ENCODE results near the gene VSIG2.
A peak's percentile ranks its signal among the peaks of the same experiment; 100 is the strongest.

VSIG2 gene

DNA sequence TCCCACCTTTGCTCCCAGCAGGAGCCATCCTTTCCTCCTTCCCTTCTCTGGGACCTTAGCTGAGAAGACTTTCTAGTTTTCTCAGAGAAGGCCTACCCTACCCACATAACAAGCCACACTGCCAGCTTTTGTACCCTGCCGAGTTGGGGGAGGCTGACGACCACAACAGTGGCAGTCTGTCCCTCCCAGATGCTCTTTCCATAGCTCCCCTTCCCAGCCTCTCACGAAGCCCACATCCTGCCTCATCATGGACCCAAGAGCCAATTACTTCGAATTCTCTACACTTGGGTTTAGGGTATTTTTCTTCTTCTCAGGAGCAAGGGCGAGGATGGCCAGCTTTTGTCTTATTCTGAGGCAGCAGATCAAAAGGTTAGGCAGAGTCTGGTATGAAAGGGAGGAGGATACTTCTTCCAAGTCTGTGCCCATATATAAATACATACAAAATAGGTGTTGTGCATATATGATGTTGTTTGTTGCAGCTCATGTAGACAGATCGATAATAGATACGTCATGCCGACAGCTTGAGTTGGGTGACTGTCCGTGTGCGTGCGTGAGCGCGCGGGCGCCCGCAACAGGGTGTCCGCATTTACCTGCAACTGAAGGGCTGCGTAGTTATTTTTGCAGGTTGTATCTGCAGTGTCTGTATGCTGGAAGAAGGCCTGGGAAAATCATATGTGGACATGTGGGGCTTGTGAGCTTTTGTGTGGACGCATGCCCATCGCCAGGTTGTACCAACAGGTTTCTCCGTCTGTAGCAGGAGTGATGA, 13.2 kb downstream of the VSIG2 start:
- CTCF ChIA-PET = interaction anchor here (0.8 to 1.0 kb wide), 3 partner anchors 20 to 68 kb away, joined by 3 to 4 read pairs (median 4); partner anchors contain the start of genes SIAE and SPA17

DNA sequence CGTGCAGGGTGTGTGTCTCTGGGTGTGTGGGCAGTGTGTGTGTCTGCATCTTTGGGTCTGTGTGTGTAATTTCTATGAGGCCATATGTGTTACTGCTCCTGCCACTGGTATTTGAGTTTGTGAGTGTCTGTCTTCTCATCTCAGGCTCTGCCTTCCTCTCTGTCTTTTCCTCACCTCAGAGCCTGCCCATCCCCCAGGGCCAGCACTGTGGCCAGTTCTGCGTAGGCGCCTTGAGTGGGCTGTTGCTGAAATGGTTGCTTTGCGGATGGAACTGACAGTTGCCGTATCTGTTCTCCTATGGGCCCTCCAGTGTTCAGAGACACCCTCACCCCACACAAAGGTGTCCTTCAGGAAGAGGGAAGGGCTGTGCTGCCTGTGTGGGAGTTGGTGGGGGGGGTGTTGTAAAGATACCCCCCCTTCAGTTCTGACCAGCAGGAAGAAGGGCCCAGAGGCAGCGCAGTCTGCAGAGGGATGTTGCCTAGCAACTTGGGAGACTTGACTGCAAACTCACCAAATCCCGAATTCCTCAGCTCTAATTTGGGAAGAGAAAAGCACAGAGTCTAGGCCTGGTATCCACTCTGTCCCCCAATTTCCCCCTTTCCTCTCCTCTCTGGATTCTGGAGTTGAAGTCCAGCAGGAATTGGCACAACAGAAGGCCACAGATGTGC, 14.3 kb downstream of the VSIG2 start:
- Mint-ChIP-seq H3K27me3 (peaks cover 61% of the 10 kb centered on the region), H3K36me3 (no peaks in the 10 kb centered on the region), H3K4me1 (peaks cover 19% of the 10 kb centered on the region), H3K4me3 (no peak overlapping the region), H3K27ac (no peak overlapping the region), H3K9me3 (no peaks in the 10 kb centered on the region)
- no peak for DNase-seq
- CTCF ChIA-PET = interaction anchor here (0.9 to 1.3 kb wide), 2 partner anchors 17 to 69 kb away, joined by 4 to 5 read pairs; no protein-coding TSS in a partner anchor

More for the DNA sequence above, 13.2 kb downstream of the VSIG2 start:
- Mint-ChIP-seq H3K36me3 (no peaks in the 10 kb centered on the region), H3K9me3 (no peaks in the 10 kb centered on the region), H3K4me1 (peaks cover 19% of the 10 kb centered on the region), H3K27me3 (peaks cover 71% of the 10 kb centered on the region), H3K27ac (no peak overlapping the region), H3K4me3 (peak overlapping the region; percentile 81)
- DNase-seq = no peak

DNA sequence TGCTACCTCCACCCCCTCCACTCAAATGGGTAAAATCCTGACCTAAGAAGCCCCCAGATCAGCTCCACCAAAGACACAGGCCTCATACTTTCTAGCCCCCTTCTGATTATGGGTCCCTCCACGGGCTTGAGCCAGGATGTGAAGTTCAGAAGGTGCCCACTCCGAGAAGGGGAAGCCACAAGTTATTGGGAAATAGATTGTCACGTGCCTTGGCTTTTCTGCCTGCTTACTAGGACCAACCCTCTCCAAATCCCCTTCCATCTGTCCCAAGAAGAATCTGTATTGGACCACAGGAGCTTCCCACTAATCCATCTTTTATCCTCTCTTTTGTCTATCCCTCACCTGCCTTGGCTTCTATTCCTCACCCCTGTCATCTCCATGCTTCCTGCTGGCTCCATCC, 15.3 kb downstream of the VSIG2 start:
- Mint-ChIP-seq H3K4me3 (no peak overlapping the region), H3K4me1 (peaks cover 19% of the 10 kb centered on the region), H3K36me3 (no peaks in the 10 kb centered on the region), H3K27ac (no peak overlapping the region), H3K27me3 (peaks cover 53% of the 10 kb centered on the region), H3K9me3 (no peaks in the 10 kb centered on the region)
- no peak for DNase-seq
- CTCF ChIA-PET = interaction anchor here (0.6 to 1.3 kb wide), 4 partner anchors 16 to 385 kb away, joined by 3 to 5 read pairs (median 4); no protein-coding TSS in a partner anchor

DNA sequence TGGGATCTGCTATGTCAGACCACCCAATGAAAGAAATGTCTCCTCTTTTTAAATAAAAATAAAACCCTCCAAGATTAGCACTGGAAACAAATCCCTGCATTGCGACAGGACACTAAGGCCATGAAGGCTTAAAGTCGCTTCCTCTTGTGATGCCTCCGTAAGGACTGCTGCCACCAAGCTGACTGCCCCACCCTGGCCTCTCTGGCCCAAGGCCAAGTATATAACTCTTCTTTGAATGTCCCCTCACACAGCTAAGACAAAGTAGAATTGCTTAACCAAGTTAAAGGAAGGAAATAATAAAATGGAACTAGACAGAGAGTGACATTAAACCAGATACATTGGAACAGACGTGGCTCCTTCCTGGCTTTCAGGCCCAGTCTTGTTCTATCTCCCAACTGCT, 19.8 kb downstream of the VSIG2 start:
- Mint-ChIP-seq H3K36me3 (no peaks in the 10 kb centered on the region), H3K4me3 (no peak overlapping the region), H3K9me3 (no peaks in the 10 kb centered on the region), H3K27me3 (peaks cover 13% of the 10 kb centered on the region), H3K27ac (no peak overlapping the region), H3K4me1 (no peaks in the 10 kb centered on the region)
- CTCF ChIA-PET = no interaction called here
- no peak for DNase-seq

DNA sequence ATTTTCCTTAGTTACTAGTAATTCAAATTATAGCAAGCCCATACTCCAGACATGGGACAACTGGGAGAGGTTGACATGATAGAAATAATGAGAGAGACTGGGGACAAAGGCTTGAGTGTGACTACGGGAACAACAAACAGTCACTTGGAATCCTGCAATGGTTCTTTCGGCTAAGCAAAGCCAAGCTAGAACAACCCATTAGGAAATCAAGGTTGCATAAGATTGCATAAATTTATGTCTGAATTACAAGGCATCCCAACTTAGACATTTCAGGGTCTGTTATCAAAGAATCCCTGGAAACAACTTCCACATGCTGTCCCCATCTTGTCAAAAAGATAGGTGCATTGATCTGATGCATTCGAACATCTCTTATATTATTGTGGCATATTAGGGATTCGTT, 22.5 kb downstream of the VSIG2 start:
- H3K4me3 Mint-ChIP-seq = no peak overlapping the region
- H3K36me3 Mint-ChIP-seq = no peaks in the 10 kb centered on the region
- no peaks in the 10 kb centered on the region for H3K9me3 Mint-ChIP-seq
- CTCF ChIA-PET = no interaction called here
- no peak overlapping the region for H3K27ac Mint-ChIP-seq
- H3K27me3 Mint-ChIP-seq = peaks cover 16% of the 10 kb centered on the region
- no peak for DNase-seq
- H3K4me1 Mint-ChIP-seq = no peaks in the 10 kb centered on the region

DNA sequence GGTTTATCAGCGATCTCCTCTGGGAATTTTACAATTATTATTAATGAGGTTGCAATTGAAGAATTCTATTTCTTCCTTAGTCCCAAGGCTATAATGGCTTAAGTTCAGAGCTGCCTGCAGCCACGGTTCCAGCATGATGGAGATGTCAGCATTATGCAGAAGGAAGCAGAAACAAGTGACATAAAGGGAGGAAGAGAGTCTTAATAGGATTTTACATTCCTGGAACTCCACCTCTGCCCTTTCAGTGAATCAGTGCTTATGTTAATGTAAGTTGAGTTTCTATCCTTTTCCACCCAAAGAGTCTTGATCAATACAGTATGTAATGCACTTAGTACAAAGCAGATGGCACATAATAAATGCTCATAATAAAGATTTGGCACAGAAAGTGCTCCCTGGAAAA, 23.9 kb downstream of the VSIG2 start:
- CTCF ChIA-PET = no interaction called here
- Mint-ChIP-seq H3K27ac (no peak overlapping the region), H3K36me3 (no peaks in the 10 kb centered on the region), H3K9me3 (no peaks in the 10 kb centered on the region), H3K4me1 (no peaks in the 10 kb centered on the region), H3K4me3 (no peak overlapping the region), H3K27me3 (peaks cover 29% of the 10 kb centered on the region)
- no peak for DNase-seq

DNA sequence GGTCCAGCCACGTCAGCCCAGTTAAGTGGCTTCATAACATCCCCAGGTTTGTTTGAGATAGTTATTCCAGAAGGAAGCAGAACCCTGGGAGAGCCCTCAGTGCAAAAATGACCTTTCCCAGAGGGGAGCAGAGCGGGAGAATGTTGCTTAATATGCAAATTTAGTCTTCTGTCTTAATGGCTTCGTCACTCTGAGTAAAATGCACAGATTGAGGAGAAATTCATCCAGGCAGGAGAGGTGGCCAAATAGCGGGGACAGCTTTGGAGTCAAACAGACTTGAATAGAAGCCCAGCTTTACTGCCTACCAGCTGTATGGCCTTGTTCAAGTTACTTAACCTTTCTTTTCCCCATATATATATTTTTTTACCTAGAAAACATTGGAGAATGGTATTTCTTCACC, 24.6 kb downstream of the VSIG2 start:
- Mint-ChIP-seq H3K36me3 (no peaks in the 10 kb centered on the region), H3K27ac (no peak overlapping the region), H3K9me3 (no peaks in the 10 kb centered on the region), H3K27me3 (peaks cover 35% of the 10 kb centered on the region), H3K4me3 (no peak overlapping the region), H3K4me1 (peaks cover 2% of the 10 kb centered on the region)
- no peak for DNase-seq
- CTCF ChIA-PET = no interaction called here

DNA sequence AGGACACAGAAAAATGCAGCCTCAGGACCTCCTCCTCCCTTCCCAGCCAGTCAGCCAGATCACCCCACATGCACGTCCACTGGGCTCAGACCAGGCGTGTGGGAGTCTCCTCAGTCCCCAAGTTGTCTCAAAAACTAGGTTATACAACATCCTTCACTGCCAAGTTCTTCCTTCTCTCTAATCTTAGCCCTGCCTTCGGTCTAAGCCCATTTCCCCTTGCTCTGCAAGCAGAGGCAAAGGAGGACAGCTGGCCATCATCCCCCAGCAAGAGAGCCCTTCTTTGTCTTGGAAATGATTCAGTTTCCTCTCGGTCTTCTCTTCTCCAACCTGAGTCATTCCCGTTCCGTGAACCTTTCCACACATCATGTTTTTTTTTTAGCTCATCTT, 26.3 kb downstream of the VSIG2 start:
- CTCF ChIA-PET = no interaction called here

DNA sequence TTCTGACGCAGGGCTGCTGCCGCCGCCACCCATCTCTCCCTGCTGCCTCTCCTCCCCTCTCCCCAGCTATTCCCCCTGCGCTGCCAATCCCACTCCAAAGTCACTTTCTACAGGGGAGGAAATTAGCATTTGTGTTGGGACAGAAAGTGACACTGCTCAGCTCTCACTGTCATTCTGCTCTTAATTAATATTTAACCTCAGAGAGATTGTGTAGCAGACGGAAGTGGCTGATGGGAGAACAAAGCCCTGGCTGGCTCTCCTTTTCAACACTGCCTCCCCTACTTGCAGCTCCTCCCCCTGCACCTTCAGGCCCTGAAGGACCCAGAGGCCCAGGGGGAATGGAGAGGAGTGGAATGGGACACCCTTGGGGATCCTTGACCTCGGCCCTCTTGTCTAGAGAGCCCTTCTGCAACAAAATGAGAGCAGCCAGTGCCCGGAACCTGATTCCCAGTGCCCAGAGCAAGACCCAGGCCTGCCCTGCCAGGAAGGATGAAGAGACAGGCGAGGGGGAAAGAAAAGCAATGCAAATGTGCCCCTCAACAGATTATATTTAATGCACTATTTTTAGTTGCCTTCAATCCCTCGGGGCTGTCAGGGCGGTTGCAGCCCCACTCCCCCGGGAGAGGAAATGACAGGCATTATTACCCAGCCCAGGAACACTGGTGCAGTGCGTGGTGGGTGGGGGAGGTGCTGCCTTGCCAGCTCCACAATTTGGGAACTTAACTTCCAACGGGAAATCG, 26.9 kb downstream of the VSIG2 start:
- H3K27me3 Mint-ChIP-seq = peaks cover 54% of the 10 kb centered on the region
- H3K4me3 Mint-ChIP-seq = no peak overlapping the region
- CTCF ChIA-PET = no interaction called here
- H3K4me1 Mint-ChIP-seq = peaks cover 5% of the 10 kb centered on the region
- no peak for DNase-seq
- H3K36me3 Mint-ChIP-seq = no peaks in the 10 kb centered on the region
- H3K27ac Mint-ChIP-seq = no peak overlapping the region
- no peaks in the 10 kb centered on the region for H3K9me3 Mint-ChIP-seq

More for the DNA sequence above, 26.3 kb downstream of the VSIG2 start:
- Mint-ChIP-seq H3K9me3 (no peaks in the 10 kb centered on the region), H3K4me1 (peaks cover 5% of the 10 kb centered on the region), H3K4me3 (no peak overlapping the region), H3K36me3 (no peaks in the 10 kb centered on the region), H3K27me3 (peaks cover 53% of the 10 kb centered on the region), H3K27ac (no peak overlapping the region)
- no peak for DNase-seq

DNA sequence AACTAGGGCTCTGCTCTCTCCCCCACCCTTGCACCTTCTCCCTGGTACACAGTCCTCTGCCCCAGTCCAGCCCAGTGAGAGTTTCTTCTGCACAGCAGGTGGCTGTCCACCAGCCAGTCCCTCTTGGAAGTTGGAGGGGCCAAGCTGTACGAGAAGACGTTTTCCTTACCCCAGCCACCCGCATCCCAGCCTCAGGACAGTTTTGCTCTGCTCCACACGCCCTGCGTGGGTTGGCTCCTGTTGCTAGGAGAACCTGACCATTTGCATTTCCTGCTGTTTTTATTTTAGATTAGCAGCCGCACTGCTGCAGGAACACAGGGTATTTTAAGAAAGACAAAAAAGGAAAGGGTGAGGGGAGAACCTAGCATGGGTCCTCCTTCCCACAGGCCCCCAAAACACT, 29.9 kb downstream of the VSIG2 start:
- H3K4me3 Mint-ChIP-seq = no peak overlapping the region
- H3K36me3 Mint-ChIP-seq = no peaks in the 10 kb centered on the region
- DNase-seq = no peak
- no peak overlapping the region for H3K27ac Mint-ChIP-seq
- H3K9me3 Mint-ChIP-seq = no peaks in the 10 kb centered on the region
- peaks cover 83% of the 10 kb centered on the region for H3K27me3 Mint-ChIP-seq
- peaks cover 17% of the 10 kb centered on the region for H3K4me1 Mint-ChIP-seq
- CTCF ChIA-PET = no interaction called here

DNA sequence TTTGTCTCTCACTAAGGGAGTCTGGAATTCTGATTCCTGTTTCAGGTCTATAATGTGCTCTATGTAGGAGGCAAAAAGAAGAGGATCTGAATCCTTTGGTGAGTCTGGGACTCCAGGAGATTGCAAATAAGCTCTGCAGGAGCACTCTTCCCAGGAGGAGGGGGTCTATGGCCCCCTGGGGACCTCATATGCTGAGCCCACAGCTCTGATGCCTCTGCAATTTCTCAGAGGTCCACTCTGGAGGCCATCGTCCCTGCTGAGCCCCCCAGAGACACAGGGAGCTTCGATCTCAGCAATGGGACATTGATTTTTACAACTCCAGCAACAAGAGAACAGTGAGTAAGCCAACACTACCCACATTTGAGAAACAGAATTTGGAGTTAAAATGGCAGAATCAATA, 32.5 kb downstream of the VSIG2 start:
- Mint-ChIP-seq H3K4me3 (no peak overlapping the region), H3K4me1 (peaks cover 17% of the 10 kb centered on the region), H3K27me3 (peaks cover 79% of the 10 kb centered on the region), H3K27ac (no peak overlapping the region), H3K36me3 (no peaks in the 10 kb centered on the region), H3K9me3 (no peaks in the 10 kb centered on the region)
- CTCF ChIA-PET = no interaction called here
- no peak for DNase-seq

DNA sequence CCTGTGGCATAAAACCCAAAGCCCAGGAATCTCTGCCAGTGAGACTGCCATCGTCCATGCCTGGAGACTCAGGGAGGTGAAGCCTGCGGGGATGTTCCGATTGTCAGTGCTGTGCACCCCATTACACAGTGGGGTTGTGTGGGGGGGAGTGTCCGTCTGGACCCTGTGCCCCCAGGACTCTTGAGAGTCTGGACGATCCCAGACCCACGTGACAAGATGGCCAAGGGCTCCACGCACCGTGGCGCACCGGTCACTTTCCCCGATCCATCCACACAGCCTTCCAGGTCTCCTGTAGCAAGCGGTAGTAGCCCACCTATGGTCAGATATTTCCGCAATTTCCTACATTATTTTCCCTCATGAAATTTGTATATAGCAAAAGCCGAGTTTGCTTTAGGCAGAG, 33.3 kb downstream of the VSIG2 start:
- Mint-ChIP-seq H3K9me3 (no peaks in the 10 kb centered on the region), H3K27ac (no peak overlapping the region), H3K36me3 (no peaks in the 10 kb centered on the region), H3K4me3 (no peak overlapping the region), H3K4me1 (peaks cover 17% of the 10 kb centered on the region), H3K27me3 (peaks cover 72% of the 10 kb centered on the region)
- no peak for DNase-seq
- CTCF ChIA-PET = no interaction called here

DNA sequence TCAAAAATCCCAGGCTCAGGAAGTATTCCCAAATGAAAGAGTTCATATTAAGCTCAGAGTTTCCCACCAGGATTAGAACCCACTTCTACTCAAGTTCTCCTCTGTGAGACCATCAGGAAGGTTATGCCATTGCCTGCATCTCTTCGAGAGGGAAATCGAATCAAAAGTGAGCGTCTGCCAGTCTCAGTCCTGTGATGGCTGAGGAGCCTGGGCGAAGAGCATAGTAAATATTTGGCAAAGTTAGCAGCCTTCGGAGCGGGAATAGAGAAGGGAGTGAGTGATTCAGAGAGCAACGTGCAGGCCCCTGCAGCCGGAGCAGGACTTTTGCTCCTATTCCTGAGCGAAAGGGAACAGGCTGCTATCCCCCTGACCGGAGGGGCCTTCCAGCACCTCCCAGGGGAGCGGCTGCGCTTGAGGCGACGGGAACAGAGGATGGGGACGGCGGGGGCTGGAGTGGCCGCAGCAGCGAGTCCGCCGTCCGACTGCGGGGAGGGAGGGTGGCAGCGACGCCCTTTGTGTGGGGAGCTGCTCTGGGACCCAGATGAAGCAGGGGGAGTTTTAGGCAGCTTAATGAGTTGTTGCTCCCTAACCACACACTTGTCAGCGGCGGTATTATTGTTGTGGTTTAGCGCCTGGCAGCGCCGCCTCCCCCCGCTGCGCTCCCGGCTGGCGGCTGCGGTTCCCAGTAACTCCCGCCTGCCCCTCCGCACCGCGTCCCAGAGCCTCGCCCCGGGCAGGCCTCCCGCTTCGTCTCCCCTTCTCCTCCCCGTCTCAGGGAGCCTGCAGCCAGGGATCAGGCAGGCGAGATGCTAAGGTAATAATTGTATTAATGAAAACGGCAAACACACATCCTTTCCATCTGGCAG, 34.0 kb downstream of the VSIG2 start:
- Mint-ChIP-seq H3K27ac (no peak overlapping the region), H3K4me3 (peak overlapping the region; percentile 24), H3K27me3 (peaks cover 65% of the 10 kb centered on the region), H3K9me3 (no peaks in the 10 kb centered on the region), H3K4me1 (peaks cover 17% of the 10 kb centered on the region), H3K36me3 (no peaks in the 10 kb centered on the region)
- CTCF ChIA-PET = interaction anchor here (1.1 kb wide), 1 partner anchor 19 kb away, joined by 3 read pairs; no protein-coding TSS in a partner anchor
- peak; percentile 22 for DNase-seq

DNA sequence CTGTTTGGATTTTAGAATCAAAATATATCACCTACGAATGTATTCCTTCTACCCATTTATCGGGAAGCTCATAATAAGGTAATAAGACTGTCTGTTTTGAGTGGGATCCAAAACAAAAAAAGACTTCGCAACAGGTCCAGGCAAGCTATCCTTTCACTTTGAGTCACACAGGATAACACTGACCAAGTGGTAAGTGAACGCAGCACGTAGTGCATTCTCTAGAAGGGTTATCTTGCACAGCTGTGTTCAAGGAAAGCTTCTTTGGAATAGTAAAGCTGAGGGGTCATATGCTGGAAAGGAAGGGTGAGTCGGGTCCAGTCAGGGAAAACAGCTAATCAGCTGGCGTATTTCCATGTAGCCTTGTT, 34.7 kb downstream of the VSIG2 start:
- Mint-ChIP-seq H3K27me3 (peaks cover 59% of the 10 kb centered on the region), H3K9me3 (no peaks in the 10 kb centered on the region), H3K27ac (no peak overlapping the region), H3K4me1 (peaks cover 15% of the 10 kb centered on the region), H3K36me3 (no peaks in the 10 kb centered on the region), H3K4me3 (no peak overlapping the region)
- CTCF ChIA-PET = interaction anchor here (1.1 kb wide), 1 partner anchor 19 kb away, joined by 3 read pairs; no protein-coding TSS in a partner anchor
- no peak for DNase-seq

Measured in activated naive CD4-positive, alpha-beta T cell treated with anti-CD3 and anti-CD28 coated beads, Interleukin-2, amount 10 ng/mL, durations not matched to agents 7 days and 5 days (primary cell).